Type B pancreatic cell (in vitro differentiated cells): Measurements from ENCODE around the gene PURB. TPM values are rescaled to one million over a fixed set of nuclear protein-coding genes. Genes with fewer than 3 reads are reported as not detected.

Source experiments
- DNase-seq: peaks from one replicate; pipeline ENCODE4 v3.0.0; 2021; ENCODE audit warnings: mixed read lengths; ENCODE audit not compliant: unreplicated experiment; ENCODE audit errors: extremely low spot score
- H3K27ac Mint-ChIP-seq: 2 replicates; pipeline ENCODE4 v1.8.0; 2021; ENCODE audit warnings: mild to moderate bottlenecking, mixed read lengths
- H3K27me3 Mint-ChIP-seq: 2 replicates; pipeline ENCODE4 v1.8.0; 2021; ENCODE audit warnings: mixed read lengths
- H3K36me3 Mint-ChIP-seq: 2 replicates; pipeline ENCODE4 v1.8.0; 2021; ENCODE audit warnings: mixed read lengths
- H3K4me1 Mint-ChIP-seq: one replicate; pipeline ENCODE4 v1.8.0; 2021; ENCODE audit warnings: mixed read lengths; ENCODE audit not compliant: unreplicated experiment
- H3K4me3 Mint-ChIP-seq: 2 replicates; pipeline ENCODE4 v1.8.0; 2021; ENCODE audit warnings: mild to moderate bottlenecking, mixed read lengths
- H3K9me3 Mint-ChIP-seq: 2 replicates; pipeline ENCODE4 v1.8.0; 2021; ENCODE audit warnings: mixed read lengths
- total RNA-seq: library from RNA; stranded (reverse); gene quantifications from 2 replicates; pipeline ENCODE4 v1.2.1, GENCODE V29; 2021; ENCODE audit warnings: low replicate concordance
- TF ChIP-seq, protein P1 (sequence below): fragments of 200-600 bp; sonication (generic); conservative IDR thresholded peaks from 2 replicates; pipeline ENCODE4 v1.5.0; 2021; ENCODE audit warnings: antibody characterized with exemption, mild to moderate bottlenecking

Gene PURB
- total RNA-seq, 1 donor from 2014 or later: 29.0 TPM

DNA sequence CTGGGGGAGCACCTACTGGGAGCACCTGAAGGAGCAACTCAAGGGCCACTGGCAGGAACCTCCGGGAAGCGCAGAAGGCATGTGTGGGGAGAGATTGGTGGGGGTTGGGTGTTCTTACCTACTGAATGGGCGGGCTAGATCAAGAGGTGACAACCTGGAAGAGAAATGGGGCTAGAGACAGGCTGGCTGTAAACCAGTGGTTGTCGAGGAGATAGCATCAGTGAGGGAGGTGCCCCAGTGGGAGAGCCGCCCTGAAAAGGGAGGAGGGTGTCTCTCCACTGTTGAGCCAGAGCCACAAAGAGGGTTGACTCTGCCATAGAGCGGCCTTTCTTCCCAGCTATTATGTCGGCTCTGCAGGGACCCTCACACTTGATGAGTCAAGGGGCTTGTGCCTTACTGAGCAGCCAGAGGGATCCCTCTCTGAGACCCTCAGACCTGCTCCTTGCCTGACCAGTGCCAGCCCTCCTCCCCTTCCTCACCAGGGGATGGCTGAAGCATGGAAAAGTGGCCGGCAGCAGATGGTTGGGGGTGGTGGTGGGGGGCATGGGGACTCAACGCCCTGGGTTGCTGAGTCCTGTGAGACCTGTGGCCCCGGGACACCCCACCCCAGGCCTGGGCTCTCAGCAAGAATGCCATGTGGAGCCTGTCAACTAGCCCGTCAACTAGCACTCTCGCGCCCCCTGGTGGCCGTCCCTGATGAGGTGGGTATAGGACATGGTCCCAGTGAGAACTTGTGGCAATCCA, 36.4 kb upstream of the PURB start:
- no peaks in the 10 kb centered on the region for H3K9me3 Mint-ChIP-seq
- DNase-seq: peak; percentile 80
- no peaks in the 10 kb centered on the region for H3K36me3 Mint-ChIP-seq
- H3K27me3 Mint-ChIP-seq: peaks cover 17% of the 10 kb centered on the region
- TF ChIP-seq, protein P1, sequence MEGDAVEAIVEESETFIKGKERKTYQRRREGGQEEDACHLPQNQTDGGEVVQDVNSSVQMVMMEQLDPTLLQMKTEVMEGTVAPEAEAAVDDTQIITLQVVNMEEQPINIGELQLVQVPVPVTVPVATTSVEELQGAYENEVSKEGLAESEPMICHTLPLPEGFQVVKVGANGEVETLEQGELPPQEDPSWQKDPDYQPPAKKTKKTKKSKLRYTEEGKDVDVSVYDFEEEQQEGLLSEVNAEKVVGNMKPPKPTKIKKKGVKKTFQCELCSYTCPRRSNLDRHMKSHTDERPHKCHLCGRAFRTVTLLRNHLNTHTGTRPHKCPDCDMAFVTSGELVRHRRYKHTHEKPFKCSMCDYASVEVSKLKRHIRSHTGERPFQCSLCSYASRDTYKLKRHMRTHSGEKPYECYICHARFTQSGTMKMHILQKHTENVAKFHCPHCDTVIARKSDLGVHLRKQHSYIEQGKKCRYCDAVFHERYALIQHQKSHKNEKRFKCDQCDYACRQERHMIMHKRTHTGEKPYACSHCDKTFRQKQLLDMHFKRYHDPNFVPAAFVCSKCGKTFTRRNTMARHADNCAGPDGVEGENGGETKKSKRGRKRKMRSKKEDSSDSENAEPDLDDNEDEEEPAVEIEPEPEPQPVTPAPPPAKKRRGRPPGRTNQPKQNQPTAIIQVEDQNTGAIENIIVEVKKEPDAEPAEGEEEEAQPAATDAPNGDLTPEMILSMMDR: peak; percentile 87
- H3K4me3 Mint-ChIP-seq: no peak overlapping the region
- H3K4me1 Mint-ChIP-seq: no peaks in the 10 kb centered on the region
- H3K27ac Mint-ChIP-seq: no peak overlapping the region

DNA sequence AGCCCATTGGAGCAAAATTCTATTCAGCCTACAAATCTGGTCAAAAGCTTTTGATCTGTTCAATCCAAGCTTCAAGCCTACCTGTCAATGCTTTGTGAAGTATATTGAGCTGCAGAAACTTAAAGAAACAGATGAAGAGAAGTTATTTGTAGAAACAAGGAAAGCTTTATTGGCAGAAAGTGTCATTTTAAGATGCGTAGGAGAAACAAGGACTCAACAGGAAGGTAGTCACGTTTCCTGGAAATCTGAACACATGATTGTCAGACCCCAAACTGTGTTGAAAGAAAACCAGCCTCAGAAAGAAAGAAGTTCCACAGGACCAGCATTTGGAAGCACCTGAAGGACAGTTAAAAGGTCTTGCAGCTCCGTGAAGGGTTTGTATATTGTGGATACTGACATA, 34.8 kb upstream of the PURB start:
- H3K27me3 Mint-ChIP-seq: peaks cover 12% of the 10 kb centered on the region
- H3K36me3 Mint-ChIP-seq: no peaks in the 10 kb centered on the region
- H3K9me3 Mint-ChIP-seq: no peaks in the 10 kb centered on the region
- no peak for DNase-seq
- no peak overlapping the region for H3K4me3 Mint-ChIP-seq
- H3K4me1 Mint-ChIP-seq: no peaks in the 10 kb centered on the region
- H3K27ac Mint-ChIP-seq: no peak overlapping the region
- TF ChIP-seq, protein P1: no peak

DNA sequence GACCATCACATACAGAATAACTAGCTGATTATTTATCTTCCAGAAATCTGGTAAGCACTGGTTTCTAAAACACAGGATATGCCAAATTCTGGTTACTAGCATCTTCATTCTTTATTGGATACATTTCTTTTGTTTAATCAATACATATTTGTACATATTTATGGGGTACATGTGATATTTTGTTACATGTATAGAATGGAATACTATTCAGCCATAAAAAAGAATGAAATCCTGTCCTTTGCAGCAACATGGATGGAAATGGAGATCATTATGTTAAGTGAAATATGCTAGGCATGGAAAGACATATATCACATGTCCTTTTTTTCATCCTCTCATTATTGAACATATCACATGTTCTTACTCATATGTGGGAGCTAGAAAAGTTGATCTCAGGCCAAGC, 32.7 kb upstream of the PURB start:
- no peaks in the 10 kb centered on the region for H3K36me3 Mint-ChIP-seq
- peaks cover 12% of the 10 kb centered on the region for H3K27me3 Mint-ChIP-seq
- TF ChIP-seq, protein P1: no peak
- no peak overlapping the region for H3K27ac Mint-ChIP-seq
- no peaks in the 10 kb centered on the region for H3K4me1 Mint-ChIP-seq
- no peaks in the 10 kb centered on the region for H3K9me3 Mint-ChIP-seq
- no peak for DNase-seq
- H3K4me3 Mint-ChIP-seq: no peak overlapping the region

GRCh38 chr7:44917465-44917864, 32.1 kb upstream of the PURB start:
- Mint-ChIP-seq H3K27me3 (peaks cover 12% of the 10 kb centered on the region), H3K36me3 (no peaks in the 10 kb centered on the region), H3K4me3 (no peak overlapping the region), H3K9me3 (no peaks in the 10 kb centered on the region), H3K4me1 (no peaks in the 10 kb centered on the region), H3K27ac (no peak overlapping the region)
- TF ChIP-seq, protein P1: no peak
- DNase-seq: no peak

DNA sequence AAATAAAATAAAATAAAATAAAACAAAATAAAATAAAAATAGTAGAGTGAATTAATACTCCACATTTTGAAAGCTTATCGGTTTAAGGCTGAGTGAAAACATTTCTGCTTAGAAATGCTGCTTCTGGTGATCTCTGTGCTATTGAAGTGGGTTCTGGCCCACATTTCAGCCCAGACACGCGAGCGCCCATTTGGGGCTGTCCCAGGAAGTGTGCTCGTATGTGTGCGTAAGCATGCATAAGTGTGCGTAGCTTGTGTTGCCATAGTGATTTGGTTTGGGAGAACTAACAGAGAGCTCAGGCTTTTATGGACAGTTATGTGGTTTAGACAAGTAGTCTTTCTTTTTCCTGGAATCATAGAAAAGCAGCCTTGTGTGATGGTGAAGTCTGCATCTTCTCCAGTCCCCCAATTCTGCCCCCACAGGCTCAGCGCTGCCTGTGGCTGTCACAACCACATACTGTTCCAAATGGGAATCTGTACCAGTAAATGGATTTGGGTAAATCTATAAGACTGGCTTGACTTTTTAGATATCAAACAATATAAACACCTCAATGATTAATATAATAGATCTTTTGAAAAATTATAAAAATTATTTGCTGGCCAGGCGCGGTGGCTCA, 29.8 kb upstream of the PURB start:
- TF ChIP-seq, protein P1: no peak
- no peaks in the 10 kb centered on the region for H3K9me3 Mint-ChIP-seq

More for the DNA sequence above, 29.8 kb upstream of the PURB start:
- Mint-ChIP-seq H3K27ac (no peak overlapping the region), H3K36me3 (no peaks in the 10 kb centered on the region), H3K4me3 (no peak overlapping the region), H3K27me3 (peaks cover 11% of the 10 kb centered on the region), H3K4me1 (no peaks in the 10 kb centered on the region)
- no peak for DNase-seq
